GM23248 (cell line): ENCODE results near the gene ARMC8. TPM values are rescaled to one million over a fixed set of nuclear protein-coding genes. Genes with fewer than 3 reads are reported as not detected.

Experiments
- DNase-seq: peaks from one replicate; pipeline ENCODE4 v3.0.0-alpha.2; 2015
- H2AFZ ChIP-seq: fragments of 200-600 bp; sonication (generic); 2 replicates; pipeline ENCODE4 v1.6.1; 2016; ENCODE audit warnings: antibody characterized with exemption
- H3F3A ChIP-seq: fragments of 200-600 bp; sonication (generic); 2 replicates; pipeline ENCODE4 v1.6.1; 2016; ENCODE audit warnings: mild to moderate bottlenecking, antibody characterized with exemption, mixed run types; ENCODE audit not compliant: insufficient read depth
- H3K27ac ChIP-seq: fragments of 200-600 bp; sonication (generic); 2 replicates; pipeline ENCODE4 v1.5.1; 2016; ENCODE audit warnings: mild to moderate bottlenecking
- H3K27me3 ChIP-seq: fragments of 200-600 bp; sonication (generic); replicated peaks from 2 replicates; pipeline ENCODE4 v1.6.1; 2016; ENCODE audit warnings: mild to moderate bottlenecking; ENCODE audit not compliant: insufficient read depth
- H3K36me3 ChIP-seq: fragments of 200-600 bp; sonication (generic); 2 replicates; pipeline ENCODE4 v1.6.1; 2016; ENCODE audit warnings: low read depth, mild to moderate bottlenecking
- H3K4me1 ChIP-seq: fragments of 200-600 bp; sonication (generic); 2 replicates; pipeline ENCODE4 v1.6.1; 2016; ENCODE audit warnings: mild to moderate bottlenecking; ENCODE audit not compliant: insufficient read depth
- H3K4me2 ChIP-seq: fragments of 200-600 bp; sonication (generic); one replicate; pipeline ENCODE4 v1.6.1; 2016; ENCODE audit warnings: mild to moderate bottlenecking; ENCODE audit not compliant: unreplicated experiment
- H3K4me3 ChIP-seq: fragments of 200-600 bp; sonication (generic); 2 replicates; pipeline ENCODE4 v1.5.1; 2016; ENCODE audit warnings: mild to moderate bottlenecking
- H3K79me2 ChIP-seq: fragments of 200-600 bp; sonication (generic); 2 replicates; pipeline ENCODE4 v1.6.1; 2016; ENCODE audit warnings: mild to moderate bottlenecking; ENCODE audit not compliant: insufficient read depth
- H3K9ac ChIP-seq: fragments of 200-600 bp; sonication (generic); 2 replicates; pipeline ENCODE4 v1.6.1; 2016; ENCODE audit warnings: mild to moderate bottlenecking
- H3K9me2 ChIP-seq: fragments of 200-600 bp; sonication (generic); 2 replicates; pipeline ENCODE4 v1.6.1; 2016; ENCODE audit warnings: mixed run types, mild to moderate bottlenecking, moderate library complexity; ENCODE audit not compliant: insufficient read depth
- H3K9me3 ChIP-seq: fragments of 200-600 bp; sonication (generic); one replicate; pipeline ENCODE4 v1.6.1; 2017; ENCODE audit warnings: low read depth
- H4K20me1 ChIP-seq: fragments of 200-600 bp; sonication (generic); 2 replicates; pipeline ENCODE4 v1.6.0; 2016; ENCODE audit not compliant: insufficient read depth
- EZH2 ChIP-seq: fragments of 200-600 bp; sonication (generic); IDR thresholded peaks from 2 replicates; pipeline ENCODE4 v1.6.1; 2018; ENCODE audit warnings: antibody characterized with exemption, mild to moderate bottlenecking; ENCODE audit not compliant: insufficient read depth, poor library complexity, severe bottlenecking
- EZH2phosphoT487 ChIP-seq: fragments of 200-600 bp; sonication (generic); IDR thresholded peaks from 2 replicates; pipeline ENCODE4 v1.6.1; 2018; ENCODE audit warnings: antibody characterized with exemption, moderate library complexity, mild to moderate bottlenecking, low read depth; ENCODE audit not compliant: insufficient read depth
- WGBS, 2 experiments: methylation state at CpG; one replicate each; pipeline ENCODE4 v1.1.6; 2015 to 2017; ENCODE audit warnings: low lambda C conversion rate in 2 of 2, low coverage in 1 of 2; ENCODE audit errors: missing lambda C conversion rate in 2 of 2; 5-methylcytosine and 5-hydroxymethylcytosine counted together
- in situ Hi-C: fragments of 300-500 bp; cut with MboI; formaldehyde crosslinking; loops from 2 replicates; pipeline ENCODE4 v1.15.0; 2020
- polyA plus RNA-seq: library from polyadenylated mRNA; unstranded; fragments of >200 nt; fragmentation: Nextera tagmentation; extraction: Ambion mirVana; gene quantifications from 2 replicates; pipeline ENCODE4 v1.2.1, GENCODE V29; 2016
- total RNA-seq: library from RNA; depleted of rRNA; stranded (reverse); fragments of >200 nt; shearing (Covaris generic); gene quantifications from 2 replicates; pipeline ENCODE4 v1.2.3, GENCODE V29; 2014

Gene ARMC8
- total and polyA plus RNA-seq, 2 experiments from 2014 or later, result 30.1 to 32.9 TPM

DNA sequence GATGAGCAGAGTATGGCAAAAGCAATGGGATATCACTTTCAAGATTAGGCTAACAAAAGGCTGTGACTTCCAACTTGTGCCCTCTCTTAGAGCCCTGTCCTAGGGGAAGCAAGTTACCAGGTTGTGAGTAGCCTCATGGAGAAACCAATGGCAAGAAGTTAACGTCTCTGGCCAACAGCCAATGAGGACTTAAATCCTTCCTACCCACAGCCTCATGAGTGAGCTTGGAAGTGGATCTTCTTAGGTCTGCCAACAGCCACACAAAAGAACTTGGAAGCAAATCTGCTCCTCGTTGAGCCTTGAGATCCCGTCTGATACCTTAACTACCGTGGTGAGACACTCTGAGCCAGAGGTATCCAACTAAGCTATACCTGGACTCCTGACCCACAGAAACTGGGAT is 136.9 kb downstream of the ARMC8 start:
- no peaks in the 10 kb centered on the region for H3K36me3 ChIP-seq
- no peak overlapping the region for H2AFZ ChIP-seq
- no peaks in the 10 kb centered on the region for H3F3A ChIP-seq
- no peak overlapping the region for H3K9ac ChIP-seq
- H3K4me3 ChIP-seq, result no peak overlapping the region
- TF ChIP-seq EZH2 (no peak), EZH2phosphoT487 (no peak)
- no peak overlapping the region for H3K27ac ChIP-seq
- no peaks in the 10 kb centered on the region for H3K79me2 ChIP-seq
- H3K4me1 ChIP-seq, result peaks cover 6% of the 10 kb centered on the region; the same call in 1 of the 2 replicates
- no peak overlapping the region for H3K4me2 ChIP-seq
- no peaks in the 10 kb centered on the region for H3K27me3 ChIP-seq
- in situ Hi-C loops, result no loop called here
- H3K9me3 ChIP-seq, result no peaks in the 10 kb centered on the region
- no peaks in the 10 kb centered on the region for H3K9me2 ChIP-seq
- 52 to 60% methylated on average over 4 of the region's 4 CpGs for WGBS, 2 experiments
- DNase-seq, result no peak
- H4K20me1 ChIP-seq, result no peaks in the 10 kb centered on the region

DNA sequence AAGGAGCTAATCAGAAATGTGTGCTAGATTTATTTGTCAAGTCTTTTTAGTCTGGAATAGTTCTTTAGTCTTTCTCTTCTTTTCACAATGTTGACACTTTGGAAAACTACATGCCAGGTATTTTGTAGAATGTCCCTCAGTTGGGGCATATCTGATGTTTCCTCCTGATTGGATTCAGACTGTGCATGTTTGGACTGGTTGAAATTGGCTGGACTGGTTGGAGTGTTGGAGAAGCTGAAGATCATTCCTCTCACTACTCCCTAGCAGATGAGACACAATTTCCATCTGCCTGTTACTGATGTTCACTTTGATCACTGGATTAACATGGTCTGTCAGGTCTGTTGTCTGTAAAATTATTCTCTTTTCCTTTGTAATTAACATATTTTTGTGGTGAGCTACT is 138.9 kb downstream of the ARMC8 start:
- TF ChIP-seq EZH2 (no peak), EZH2phosphoT487 (no peak)
- no peak overlapping the region for H2AFZ ChIP-seq
- H3K36me3 ChIP-seq, result no peaks in the 10 kb centered on the region
- H3K27ac ChIP-seq, result no peak overlapping the region
- no peak overlapping the region for H3K4me2 ChIP-seq
- in situ Hi-C loops, result no loop called here
- H3K9me3 ChIP-seq, result no peaks in the 10 kb centered on the region
- H3K4me1 ChIP-seq, result peaks cover 6% of the 10 kb centered on the region; the same call in 1 of the 2 replicates
- H3F3A ChIP-seq, result peaks cover 10% of the 10 kb centered on the region
- no peak for DNase-seq
- H3K27me3 ChIP-seq, result no peaks in the 10 kb centered on the region
- H4K20me1 ChIP-seq, result no peaks in the 10 kb centered on the region
- no peak overlapping the region for H3K4me3 ChIP-seq
- no peak overlapping the region for H3K9ac ChIP-seq
- no peaks in the 10 kb centered on the region for H3K79me2 ChIP-seq
- no peaks in the 10 kb centered on the region for H3K9me2 ChIP-seq

DNA sequence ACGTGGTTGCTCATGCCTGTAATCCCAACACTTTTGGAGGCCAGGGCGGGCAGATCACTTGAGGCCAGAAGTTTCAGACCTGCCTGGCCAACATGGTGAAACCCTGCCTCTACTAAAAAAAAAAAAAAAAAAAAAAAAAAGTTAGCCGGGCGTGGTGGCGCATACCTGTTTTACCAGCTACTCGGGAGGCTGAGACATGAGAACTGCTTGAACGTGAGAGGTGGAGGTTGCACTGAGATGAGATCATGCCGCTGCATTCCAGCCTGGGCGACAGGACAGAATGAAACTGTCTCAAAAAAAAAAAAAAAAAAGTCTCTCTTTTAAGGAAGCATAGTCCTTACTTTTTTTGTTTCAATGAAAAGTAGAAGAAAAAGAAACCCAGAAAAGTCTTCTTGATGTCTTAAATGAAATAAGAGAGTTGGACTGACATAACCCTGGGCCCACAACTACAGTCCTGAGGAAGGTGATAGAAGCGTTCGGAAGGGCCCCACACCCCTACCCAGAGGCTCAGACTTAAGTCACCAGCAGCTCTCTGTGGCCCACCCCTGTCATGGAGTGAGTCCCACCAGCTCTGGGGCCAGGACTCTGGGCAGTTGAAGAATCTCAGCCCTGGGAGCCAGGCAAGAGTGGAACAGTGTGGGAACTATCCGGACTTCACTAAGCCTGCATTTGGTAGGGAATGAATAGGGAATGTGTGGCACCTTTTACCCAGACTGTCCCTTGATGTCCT is 139.9 kb downstream of the ARMC8 start:
- in situ Hi-C loops, result no loop called here
- Histone ChIP-seq H3K4me1 (peaks cover 6% of the 10 kb centered on the region; the same call in 1 of the 2 replicates), H3K36me3 (no peaks in the 10 kb centered on the region), H3K4me2 (no peak overlapping the region), H3K9me2 (no peaks in the 10 kb centered on the region), H3K4me3 (no peak overlapping the region), H2AFZ (no peak overlapping the region), H3K27ac (no peak overlapping the region), H3K27me3 (no peaks in the 10 kb centered on the region), H3K79me2 (no peaks in the 10 kb centered on the region), H3K9me3 (no peaks in the 10 kb centered on the region), H3F3A (peaks cover 12% of the 10 kb centered on the region), H4K20me1 (no peaks in the 10 kb centered on the region), H3K9ac (no peak overlapping the region)
- TF ChIP-seq EZH2phosphoT487 (no peak), EZH2 (no peak)
- WGBS, 2 experiments, result 90% methylated on average over 12 of the region's 12 CpGs
- DNase-seq, result no peak

DNA sequence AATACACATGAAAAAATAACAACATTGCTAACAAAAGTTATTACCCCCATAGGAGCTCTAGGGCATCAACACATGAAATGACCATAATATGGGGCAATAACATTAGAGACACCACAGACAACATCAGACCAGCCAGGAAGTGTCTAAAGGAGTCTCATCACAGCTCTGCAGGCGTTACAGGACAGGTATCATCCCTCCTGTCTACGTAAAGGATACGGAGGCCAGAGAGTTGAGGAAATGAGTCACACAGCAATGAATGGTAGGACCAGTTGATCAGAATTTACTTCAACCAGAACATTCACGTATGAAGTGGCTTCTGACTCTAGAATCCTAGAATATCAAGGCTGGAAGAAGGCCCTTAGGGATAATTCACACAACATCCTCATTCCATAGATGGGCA is 140.7 kb downstream of the ARMC8 start:
- Histone ChIP-seq H3K4me2 (no peak overlapping the region), H3K9ac (no peak overlapping the region), H3F3A (peaks cover 12% of the 10 kb centered on the region), H3K4me3 (no peak overlapping the region), H3K4me1 (peaks cover 6% of the 10 kb centered on the region; the same call in 1 of the 2 replicates), H3K79me2 (no peaks in the 10 kb centered on the region), H3K27ac (no peak overlapping the region), H2AFZ (no peak overlapping the region), H3K9me2 (no peaks in the 10 kb centered on the region), H3K36me3 (no peaks in the 10 kb centered on the region), H4K20me1 (no peaks in the 10 kb centered on the region), H3K27me3 (no peaks in the 10 kb centered on the region), H3K9me3 (no peaks in the 10 kb centered on the region)
- no peak for DNase-seq
- no peak for TF ChIP-seq EZH2
- TF ChIP-seq EZH2phosphoT487, result no peak
- in situ Hi-C loops, result no loop called here
- WGBS, 2 experiments, result 72 to 85% methylated on average over 4 of the region's 4 CpGs
